Upper lobe of left lung (tissue), 4 donors: ENCODE results near the gene TRMT6.

Experiments used
- CTCF ChIP-seq, 6 experiments: fragments of 450-650 bp in 4 of 6; fragments of 200-600 bp in 2 of 6; sonication (generic) in 2 of 6; IDR thresholded peaks; one replicate each; pipeline ENCODE4 v1.5.1; 2016 to 2019; ENCODE audit warnings: antibody characterized with exemption in 6 of 6
- EP300 ChIP-seq, 4 donors: sonication (generic); formaldehyde crosslinking; IDR thresholded peaks; one replicate each; pipeline ENCODE4 v1.5.1; 2017; ENCODE audit warnings: antibody characterized with exemption in 4 of 4, control low read depth in 2 of 4
- POLR2A ChIP-seq, 4 donors: fragments of 450-650 bp; IDR thresholded peaks; one replicate each; pipeline ENCODE4 v1.5.1; 2016 to 2017; ENCODE audit warnings: antibody characterized with exemption in 4 of 4, mild to moderate bottlenecking in 2 of 4

DNA sequence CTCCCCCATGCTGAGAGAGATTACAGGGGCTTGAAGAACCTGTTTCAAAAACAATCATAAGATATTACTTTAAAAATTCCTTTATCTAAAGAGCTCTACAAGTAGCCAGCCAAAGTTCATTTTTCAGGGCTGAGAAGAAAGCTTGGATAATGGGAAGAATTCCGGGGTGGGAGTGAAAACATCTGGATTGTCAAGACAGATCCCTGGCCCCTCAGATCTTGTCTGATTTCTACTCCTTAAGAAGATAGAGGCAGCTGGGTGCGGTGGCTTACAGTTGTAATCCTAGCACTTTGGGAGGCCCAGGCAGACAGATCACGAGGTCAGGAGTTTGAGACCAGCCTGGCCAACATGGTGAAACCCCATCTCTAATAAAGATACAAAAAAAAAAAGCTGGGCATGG is 24.8 kb downstream of the TRMT6 start:
- TF ChIP-seq CTCF (IDR thresholded peaks at IDR 0.05) (no peak), EP300 (IDR thresholded peaks at IDR 0.05) (no peak), POLR2A (IDR thresholded peaks at IDR 0.05) (no peak)
